ENCODE results near the gene CDH16. TPM values are rescaled to one million over a fixed set of nuclear protein-coding genes. Genes with fewer than 3 reads are reported as not detected.
A peak's percentile ranks its signal among the peaks of the same experiment; 100 is the strongest.

CDH16 gene
- total and polyA plus RNA-seq, 8 donors: 0.32 to 68.1 (median 47.5) TPM; not detected in 1

DNA sequence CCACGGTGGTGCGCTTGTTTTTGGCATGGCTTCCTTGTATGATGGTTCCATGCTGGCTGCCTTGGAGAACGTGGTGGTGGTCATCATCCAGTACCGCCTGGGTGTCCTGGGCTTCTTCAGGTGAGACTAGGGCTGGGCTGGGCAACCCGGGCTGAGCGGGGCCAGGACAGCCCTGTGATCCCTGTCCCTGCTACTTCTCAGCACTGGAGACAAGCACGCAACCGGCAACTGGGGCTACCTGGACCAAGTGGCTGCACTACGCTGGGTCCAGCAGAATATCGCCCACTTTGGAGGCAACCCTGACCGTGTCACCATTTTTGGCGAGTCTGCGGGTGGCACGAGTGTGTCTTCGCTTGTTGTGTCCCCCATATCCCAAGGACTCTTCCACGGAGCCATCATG, 21.6 kb upstream of the CDH16 start:
- peaks cover 15 to 26% of the 10 kb centered on the region in 2 donors for H3K4me1 ChIP-seq
- H3K27me3 ChIP-seq: no peaks in the 10 kb centered on the region
- no peaks in the 10 kb centered on the region for H3K9me3 ChIP-seq
- intact Hi-C loops (cut with DNase I): no loop called here
- TF ChIP-seq, protein P1, sequence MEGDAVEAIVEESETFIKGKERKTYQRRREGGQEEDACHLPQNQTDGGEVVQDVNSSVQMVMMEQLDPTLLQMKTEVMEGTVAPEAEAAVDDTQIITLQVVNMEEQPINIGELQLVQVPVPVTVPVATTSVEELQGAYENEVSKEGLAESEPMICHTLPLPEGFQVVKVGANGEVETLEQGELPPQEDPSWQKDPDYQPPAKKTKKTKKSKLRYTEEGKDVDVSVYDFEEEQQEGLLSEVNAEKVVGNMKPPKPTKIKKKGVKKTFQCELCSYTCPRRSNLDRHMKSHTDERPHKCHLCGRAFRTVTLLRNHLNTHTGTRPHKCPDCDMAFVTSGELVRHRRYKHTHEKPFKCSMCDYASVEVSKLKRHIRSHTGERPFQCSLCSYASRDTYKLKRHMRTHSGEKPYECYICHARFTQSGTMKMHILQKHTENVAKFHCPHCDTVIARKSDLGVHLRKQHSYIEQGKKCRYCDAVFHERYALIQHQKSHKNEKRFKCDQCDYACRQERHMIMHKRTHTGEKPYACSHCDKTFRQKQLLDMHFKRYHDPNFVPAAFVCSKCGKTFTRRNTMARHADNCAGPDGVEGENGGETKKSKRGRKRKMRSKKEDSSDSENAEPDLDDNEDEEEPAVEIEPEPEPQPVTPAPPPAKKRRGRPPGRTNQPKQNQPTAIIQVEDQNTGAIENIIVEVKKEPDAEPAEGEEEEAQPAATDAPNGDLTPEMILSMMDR (IDR thresholded peaks at IDR 0.05): no peak
- H3K36me3 ChIP-seq: peaks cover 0 to 65% of the 10 kb centered on the region in 2 donors
- H3K27ac ChIP-seq: no peak overlapping the region
- DNase-seq: peak in 1 of 4 donors; percentile 60
- H3K4me3 ChIP-seq: no peak overlapping the region
- no peak for ATAC-seq

- TF ChIP-seq, protein P1 (IDR thresholded peaks at IDR 0.05): no peak
- Histone ChIP-seq H3K27ac (no peak overlapping the region), H3K9me3 (no peaks in the 10 kb centered on the region), H3K27me3 (no peaks in the 10 kb centered on the region), H3K36me3 (peaks cover 0 to 65% of the 10 kb centered on the region in 2 donors), H3K4me1 (peaks cover 15 to 28% of the 10 kb centered on the region in 2 donors), H3K4me3 (no peak overlapping the region)
- intact Hi-C loops (cut with DNase I): no loop called here
- no peak for ATAC-seq
- no peak for DNase-seq
These were observed 20.7 kb upstream of the CDH16 start for GRCh38 chr16:66939366-66939765.

GRCh38 chr16:66937725-66938337, 19.1 kb upstream of the CDH16 start:
- no peak overlapping the region for H3K4me3 ChIP-seq
- no peak overlapping the region for H3K27ac ChIP-seq
- no peaks in the 10 kb centered on the region for H3K27me3 ChIP-seq
- DNase-seq (peak in 1 of 4 donors; percentile 62), ATAC-seq (no peak)
- TF ChIP-seq, protein P1 (IDR thresholded peaks at IDR 0.05): no peak
- H3K4me1 ChIP-seq: peaks cover 22 to 38% of the 10 kb centered on the region in 2 donors
- H3K36me3 ChIP-seq: peaks cover 0 to 49% of the 10 kb centered on the region in 2 donors
- no peaks in the 10 kb centered on the region for H3K9me3 ChIP-seq
- intact Hi-C loops (cut with DNase I): no loop called here

DNA sequence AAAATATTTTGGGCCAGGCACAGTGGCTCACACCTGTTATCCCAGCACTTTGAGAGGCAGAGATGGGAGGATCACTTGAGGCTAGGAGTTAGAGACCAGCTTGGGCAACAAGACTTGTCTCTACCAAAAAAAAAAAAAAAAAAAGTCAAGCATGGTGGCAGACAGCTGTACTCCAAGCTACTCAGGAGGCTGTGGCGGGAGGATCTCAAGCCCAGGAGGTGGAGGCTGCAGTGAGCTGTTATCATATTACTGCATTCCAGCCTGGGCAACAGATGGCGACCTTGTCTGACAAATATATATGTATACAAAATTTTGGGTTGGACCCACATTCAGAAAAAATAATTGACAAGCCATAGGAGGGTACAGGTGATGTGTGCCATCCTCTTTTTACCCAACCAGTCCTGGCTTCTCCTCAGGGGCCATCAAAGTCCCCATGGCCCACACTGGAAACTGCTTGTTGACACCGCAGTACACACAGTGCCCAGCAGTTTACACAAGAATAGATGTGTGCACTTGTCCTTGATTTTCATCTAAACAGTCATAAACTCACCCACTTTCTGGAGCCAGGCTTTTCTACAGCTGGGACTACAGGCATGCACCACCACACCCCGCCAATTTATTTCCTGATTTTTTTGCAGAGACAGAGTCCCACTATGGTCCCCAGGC, 18.3 kb upstream of the CDH16 start:
- Histone ChIP-seq H3K9me3 (no peaks in the 10 kb centered on the region), H3K4me3 (no peak overlapping the region), H3K4me1 (peaks cover 22 to 44% of the 10 kb centered on the region in 2 donors), H3K27ac (peak overlapping the region in 1 of 2 donors; percentile 23), H3K27me3 (no peaks in the 10 kb centered on the region), H3K36me3 (peaks cover 0 to 48% of the 10 kb centered on the region in 2 donors)
- TF ChIP-seq, protein P1 (IDR thresholded peaks at IDR 0.05): no peak
- no peak for ATAC-seq
- intact Hi-C loops (cut with DNase I): no loop called here
- peak in 1 of 4 donors; percentile 7 for DNase-seq

- Histone ChIP-seq H3K4me1 (peaks cover 22 to 44% of the 10 kb centered on the region in 2 donors), H3K36me3 (peaks cover 0 to 46% of the 10 kb centered on the region in 2 donors), H3K4me3 (peak overlapping the region in 1 of 2 donors; percentile 97), H3K27me3 (no peaks in the 10 kb centered on the region), H3K27ac (peak overlapping the region in 1 of 2 donors; percentile 23), H3K9me3 (no peaks in the 10 kb centered on the region)
- DNase-seq (peak in 1 of 4 donors; percentile 14), ATAC-seq (no peak)
- TF ChIP-seq, protein P1 (IDR thresholded peaks at IDR 0.05): no peak
- intact Hi-C loops (cut with DNase I): no loop called here
These were observed 17.8 kb upstream of the CDH16 start for GRCh38 chr16:66936462-66936861.

All from left lung (tissue), 10 donors.